Stimulated activated naive CD8-positive, alpha-beta T cell treated with anti-CD3 and anti-CD28 coated beads, Interleukin-15, Interleukin-2, amounts not matched to agents 100 ng/mL and 50 ng/mL, for 24 hours (primary cell): ENCODE results near the gene PRUNE1.
A peak's percentile ranks its signal among the peaks of the same experiment; 100 is the strongest.

Source experiments
- H3K27ac Mint-ChIP-seq: one replicate; pipeline ENCODE4 v1.8.0; 2021; ENCODE audit warnings: mild to moderate bottlenecking, mixed read lengths
- H3K27me3 Mint-ChIP-seq: one replicate; pipeline ENCODE4 v1.8.0; 2021; ENCODE audit warnings: mixed read lengths
- H3K36me3 Mint-ChIP-seq: one replicate; pipeline ENCODE4 v1.8.0; 2021; ENCODE audit warnings: low read depth, mixed read lengths
- H3K4me1 Mint-ChIP-seq: one replicate; pipeline ENCODE4 v1.8.0; 2021; ENCODE audit warnings: low read depth, mixed read lengths
- H3K4me3 Mint-ChIP-seq: one replicate; pipeline ENCODE4 v1.8.0; 2021; ENCODE audit warnings: mild to moderate bottlenecking, mixed read lengths
- H3K9me3 Mint-ChIP-seq: one replicate; pipeline ENCODE4 v1.8.0; 2021; ENCODE audit warnings: mixed read lengths

PRUNE1 gene

GRCh38 chr1:151047925-151048644 lies 39.8 kb downstream of the PRUNE1 start:
- peak overlapping the region; percentile 90 for H3K4me3 Mint-ChIP-seq
- H3K9me3 Mint-ChIP-seq: no peaks in the 10 kb centered on the region
- peaks cover 36% of the 10 kb centered on the region for H3K36me3 Mint-ChIP-seq
- peaks cover 60% of the 10 kb centered on the region for H3K4me1 Mint-ChIP-seq
- H3K27me3 Mint-ChIP-seq: no peaks in the 10 kb centered on the region
- H3K27ac Mint-ChIP-seq: peak overlapping the region; percentile 84

DNA sequence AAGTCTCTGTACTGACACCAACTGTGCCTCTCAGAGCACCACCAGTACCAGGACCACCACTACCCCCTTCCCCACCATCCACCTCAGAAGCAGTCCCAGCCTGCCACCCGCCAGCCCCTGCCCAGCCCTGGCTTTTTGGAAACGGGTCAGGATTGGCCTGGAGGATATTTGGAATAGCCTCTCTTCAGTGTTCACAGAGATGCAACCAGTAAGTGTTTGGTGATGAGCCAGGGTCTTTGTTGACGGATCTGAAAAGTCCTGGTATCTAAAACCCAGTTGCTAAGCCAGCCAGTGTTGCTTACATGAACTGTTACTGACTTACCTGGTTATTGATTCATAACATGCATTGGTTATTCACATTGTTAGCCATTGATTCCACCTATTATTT lies 40.4 kb downstream of the PRUNE1 start:
- Mint-ChIP-seq H3K27ac (peak overlapping the region; percentile 84), H3K36me3 (peaks cover 42% of the 10 kb centered on the region), H3K27me3 (no peaks in the 10 kb centered on the region), H3K4me1 (peaks cover 55% of the 10 kb centered on the region), H3K9me3 (no peaks in the 10 kb centered on the region), H3K4me3 (peak overlapping the region; percentile 90)

GRCh38 chr1:151049458-151049857 lies 41.2 kb downstream of the PRUNE1 start:
- no peaks in the 10 kb centered on the region for H3K27me3 Mint-ChIP-seq
- peak overlapping the region; percentile 8 for H3K27ac Mint-ChIP-seq
- H3K9me3 Mint-ChIP-seq: no peaks in the 10 kb centered on the region
- H3K36me3 Mint-ChIP-seq: peaks cover 49% of the 10 kb centered on the region
- peaks cover 57% of the 10 kb centered on the region for H3K4me1 Mint-ChIP-seq
- H3K4me3 Mint-ChIP-seq: peak overlapping the region; percentile 7

GRCh38 chr1:151050051-151050688 lies 41.9 kb downstream of the PRUNE1 start:
- H3K4me1 Mint-ChIP-seq: peaks cover 64% of the 10 kb centered on the region
- no peak overlapping the region for H3K4me3 Mint-ChIP-seq
- peaks cover 56% of the 10 kb centered on the region for H3K36me3 Mint-ChIP-seq
- H3K27me3 Mint-ChIP-seq: no peaks in the 10 kb centered on the region
- peak overlapping the region; percentile 8 for H3K27ac Mint-ChIP-seq
- no peaks in the 10 kb centered on the region for H3K9me3 Mint-ChIP-seq

DNA sequence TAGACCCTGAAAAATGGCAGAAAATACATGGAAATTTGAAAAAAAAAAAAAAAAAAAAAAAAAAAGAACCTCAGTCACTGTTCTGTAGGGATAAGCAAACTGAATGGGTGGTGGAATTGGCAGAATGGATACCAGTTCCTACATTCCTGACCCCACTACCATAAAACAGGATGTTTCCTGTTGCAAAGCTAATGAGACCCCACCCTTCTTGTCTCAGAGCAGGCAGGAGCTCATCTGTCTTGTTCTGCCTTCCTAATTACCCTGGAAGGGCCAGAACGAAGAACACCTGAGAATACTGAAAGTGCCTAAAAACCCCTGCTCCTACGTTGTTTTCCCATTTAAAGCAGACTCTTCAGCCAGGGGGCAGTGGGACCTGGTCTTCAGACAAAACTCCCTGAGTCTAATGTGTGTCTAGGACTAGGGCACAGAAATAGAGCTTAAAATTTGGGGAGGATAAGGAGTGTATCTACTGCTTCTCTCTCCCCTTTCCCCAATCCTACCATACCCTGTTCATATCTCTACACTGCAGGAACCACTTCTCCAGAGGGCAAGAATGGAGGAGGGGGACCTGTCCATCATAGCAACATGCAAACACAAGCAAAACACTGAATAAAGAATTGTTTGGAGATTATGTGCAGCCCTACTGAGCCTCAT lies 43.2 kb downstream of the PRUNE1 start:
- peaks cover 69% of the 10 kb centered on the region for H3K36me3 Mint-ChIP-seq
- peak overlapping the region; percentile 74 for H3K27ac Mint-ChIP-seq

DNA sequence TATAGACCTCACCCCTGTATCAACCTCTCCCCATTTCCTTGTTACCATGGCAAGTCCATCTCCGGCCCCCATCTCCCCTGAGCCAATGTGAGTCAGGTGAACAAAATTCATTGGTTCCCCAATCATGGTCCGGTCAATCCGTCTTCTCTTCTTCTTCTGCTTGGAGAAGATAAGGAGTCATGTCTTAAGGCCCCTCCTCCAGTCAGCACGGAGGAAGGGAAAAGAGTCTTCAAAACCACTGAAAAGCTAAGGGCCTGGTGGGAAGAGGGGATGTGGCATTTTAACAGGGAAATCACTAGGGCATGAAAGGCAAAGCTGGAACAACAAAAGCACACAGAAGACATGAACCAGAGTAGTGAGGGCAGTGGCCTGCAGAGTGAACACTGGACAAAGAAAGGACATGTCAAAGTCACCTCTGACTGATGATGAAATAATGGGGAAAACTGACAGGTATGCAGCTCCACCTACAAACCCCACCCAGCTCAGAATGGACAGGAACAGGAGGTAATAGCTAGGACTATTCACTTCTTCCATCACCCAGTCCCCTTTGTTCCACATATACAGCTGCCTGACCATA lies 46.8 kb downstream of the PRUNE1 start:
- Mint-ChIP-seq H3K36me3 (peaks cover 92% of the 10 kb centered on the region), H3K4me3 (peak overlapping the region; percentile 98), H3K27me3 (no peaks in the 10 kb centered on the region), H3K27ac (peak overlapping the region; percentile 97), H3K4me1 (peaks cover 58% of the 10 kb centered on the region), H3K9me3 (no peaks in the 10 kb centered on the region)

More for the DNA sequence above, 43.2 kb downstream of the PRUNE1 start:
- Mint-ChIP-seq H3K4me3 (no peak overlapping the region), H3K9me3 (no peaks in the 10 kb centered on the region), H3K27me3 (no peaks in the 10 kb centered on the region), H3K4me1 (peaks cover 70% of the 10 kb centered on the region)

DNA sequence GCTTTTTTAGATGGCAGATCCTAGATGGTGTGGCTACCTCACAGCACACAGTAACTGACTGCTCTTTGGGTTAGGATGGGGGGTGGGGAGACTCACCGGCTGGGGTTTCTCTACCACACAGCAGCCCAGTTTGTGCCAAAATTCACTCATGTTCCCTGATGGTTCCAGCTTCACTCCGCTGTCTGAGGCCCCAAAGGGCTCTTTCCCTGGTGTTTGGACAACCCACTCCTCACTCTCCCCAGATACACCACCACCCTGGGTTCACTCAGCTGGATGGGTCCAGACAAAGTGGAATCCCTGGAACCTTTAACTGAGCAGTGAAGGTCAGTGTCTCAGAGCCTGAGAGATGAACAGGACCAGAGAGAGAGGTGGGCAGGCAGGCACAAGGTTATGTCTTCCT lies 47.3 kb downstream of the PRUNE1 start:
- peaks cover 61% of the 10 kb centered on the region for H3K4me1 Mint-ChIP-seq
- H3K27ac Mint-ChIP-seq: peak overlapping the region; percentile 97
- H3K36me3 Mint-ChIP-seq: peaks cover 86% of the 10 kb centered on the region
- H3K4me3 Mint-ChIP-seq: peak overlapping the region; percentile 98
- H3K9me3 Mint-ChIP-seq: no peaks in the 10 kb centered on the region
- H3K27me3 Mint-ChIP-seq: no peaks in the 10 kb centered on the region

GRCh38 chr1:151056149-151056548 lies 47.9 kb downstream of the PRUNE1 start:
- Mint-ChIP-seq H3K27me3 (no peaks in the 10 kb centered on the region), H3K27ac (peak overlapping the region; percentile 97), H3K4me3 (peak overlapping the region; percentile 98), H3K36me3 (peaks cover 81% of the 10 kb centered on the region), H3K9me3 (no peaks in the 10 kb centered on the region), H3K4me1 (peaks cover 65% of the 10 kb centered on the region)

DNA sequence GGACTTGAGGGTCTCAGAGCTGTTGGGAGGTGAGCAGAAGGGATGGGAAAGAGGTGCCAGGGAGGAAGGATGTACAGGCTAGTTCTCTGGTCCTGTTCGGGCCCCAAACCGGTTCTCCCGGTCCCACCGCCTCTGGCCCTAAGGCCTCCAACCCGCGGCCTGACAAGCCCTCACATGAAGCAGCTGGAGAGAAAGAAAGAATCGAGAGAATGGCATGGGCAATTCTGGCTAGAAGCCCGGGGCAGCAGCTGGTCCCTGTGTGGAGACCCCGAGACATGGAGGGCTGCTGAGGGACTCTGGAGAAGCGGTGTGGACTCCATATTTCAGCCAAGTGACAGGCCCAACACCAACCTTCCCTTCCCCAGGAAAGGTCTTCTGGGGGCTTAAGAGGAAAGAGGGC lies 50.4 kb downstream of the PRUNE1 start:
- Mint-ChIP-seq H3K27ac (peak overlapping the region; percentile 97), H3K4me3 (peak overlapping the region; percentile 98), H3K9me3 (no peaks in the 10 kb centered on the region), H3K4me1 (peaks cover 72% of the 10 kb centered on the region), H3K36me3 (peaks cover 55% of the 10 kb centered on the region), H3K27me3 (no peaks in the 10 kb centered on the region)

DNA sequence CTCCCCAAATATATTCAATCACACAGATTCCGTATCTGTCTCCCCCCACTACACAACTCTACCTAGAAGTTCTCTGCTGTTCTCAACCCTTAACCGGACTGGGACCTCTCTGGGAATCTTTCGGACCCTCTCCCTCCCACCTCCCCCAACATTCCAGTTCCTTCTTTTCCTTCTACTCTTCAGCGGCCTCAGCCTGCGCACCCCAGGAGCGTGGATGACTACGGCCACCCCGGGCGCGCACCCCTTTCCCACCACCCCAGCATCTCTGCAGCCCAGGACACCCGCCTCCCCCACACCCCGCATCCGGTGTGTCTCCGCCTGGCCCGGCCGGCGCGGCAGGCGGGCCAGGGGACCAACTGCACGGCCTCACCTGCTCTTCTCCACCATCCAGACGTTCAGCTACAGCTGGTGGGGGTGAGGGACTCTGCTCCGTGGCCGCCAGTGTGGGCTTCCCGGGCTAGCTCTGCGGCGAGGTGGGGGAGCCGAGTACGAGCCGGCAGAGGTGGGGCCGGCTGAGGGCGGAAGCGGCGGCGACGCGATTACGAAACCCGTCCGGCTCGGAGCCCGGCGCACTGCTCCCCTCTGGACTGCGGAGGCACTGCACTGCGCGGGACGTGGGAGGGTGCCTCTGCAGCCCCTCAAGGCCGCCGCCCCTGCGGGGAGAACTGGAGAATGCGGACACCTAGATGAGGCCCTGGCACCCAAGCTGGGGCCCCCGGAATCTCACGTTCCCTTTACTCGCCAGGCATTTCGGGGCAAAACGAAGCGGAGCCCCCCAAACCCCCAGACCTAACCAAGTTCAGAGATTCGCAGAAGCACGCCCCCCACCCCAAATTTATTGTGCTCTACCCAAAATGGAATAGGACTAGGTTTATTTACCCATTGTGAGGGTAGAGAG lies 51.1 kb downstream of the PRUNE1 start, which contains the start of gene CDC42SE1:
CDC42SE1 (minus strand) TSS at position 514 of the 898 bp plus-strand sequence. CDS start 3,892 bp downstream, outside the sequence.
- Mint-ChIP-seq H3K27me3 (no peaks in the 10 kb centered on the region), H3K4me1 (peaks cover 69% of the 10 kb centered on the region), H3K9me3 (no peaks in the 10 kb centered on the region), H3K4me3 (peak within 1 kb of the TSS; percentile 98), H3K27ac (peak within 1 kb of the TSS; percentile 97), H3K36me3 (peaks cover 49% of the 10 kb centered on the region)

GRCh38 chr1:151060007-151060656 lies 51.9 kb downstream of the PRUNE1 start, which contains the start of gene MLLT11:
MLLT11 (plus strand) TSS chr1:151060397; CDS start chr1:151067225, 6,828 bp downstream.
- H3K4me3 Mint-ChIP-seq: peak within 1 kb of the TSS; percentile 98
- H3K27me3 Mint-ChIP-seq: no peaks in the 10 kb centered on the region
- H3K36me3 Mint-ChIP-seq: peaks cover 42% of the 10 kb centered on the region
- peaks cover 61% of the 10 kb centered on the region for H3K4me1 Mint-ChIP-seq
- no peaks in the 10 kb centered on the region for H3K9me3 Mint-ChIP-seq
- peak within 1 kb of the TSS; percentile 97 for H3K27ac Mint-ChIP-seq

GRCh38 chr1:151060657-151061421 lies 52.6 kb downstream of the PRUNE1 start:
- H3K27me3 Mint-ChIP-seq: no peaks in the 10 kb centered on the region
- no peaks in the 10 kb centered on the region for H3K9me3 Mint-ChIP-seq
- H3K4me1 Mint-ChIP-seq: peaks cover 54% of the 10 kb centered on the region
- peaks cover 35% of the 10 kb centered on the region for H3K36me3 Mint-ChIP-seq
- peak overlapping the region; percentile 97 for H3K27ac Mint-ChIP-seq
- peak overlapping the region; percentile 98 for H3K4me3 Mint-ChIP-seq

- Mint-ChIP-seq H3K4me1 (peaks cover 45% of the 10 kb centered on the region), H3K27ac (no peak overlapping the region), H3K4me3 (peak overlapping the region; percentile 98), H3K9me3 (no peaks in the 10 kb centered on the region), H3K36me3 (peaks cover 31% of the 10 kb centered on the region), H3K27me3 (no peaks in the 10 kb centered on the region)
Observed at GRCh38 chr1:151061704-151062103, 53.5 kb downstream of the PRUNE1 start.
